Neuron (in vitro differentiated cells): ENCODE measurements around the gene NADK.

ENCODE experiments used
- H2AFZ ChIP-seq: one replicate; pipeline ENCODE4 v1.6.1; 2013; ENCODE audit warnings: low read depth, mild to moderate bottlenecking, inconsistent platforms, low read length, moderate library complexity
- H3K27me3 ChIP-seq: one replicate; pipeline ENCODE4 v1.6.1; 2013; ENCODE audit warnings: low read length; ENCODE audit not compliant: insufficient read depth
- H3K36me3 ChIP-seq: one replicate; pipeline ENCODE4 v1.6.1; 2013; ENCODE audit warnings: low read length; ENCODE audit not compliant: insufficient read depth
- H3K4me1 ChIP-seq: one replicate; pipeline ENCODE4 v1.6.1; 2013; ENCODE audit warnings: low read length; ENCODE audit not compliant: insufficient read depth
- H3K4me3 ChIP-seq: 2 replicates; pipeline ENCODE4 v1.5.1; 2013; ENCODE audit warnings: mild to moderate bottlenecking, low read length, moderate library complexity
- H3K9me3 ChIP-seq: one replicate; pipeline ENCODE4 v1.6.1; 2013; ENCODE audit warnings: low read length

Gene NADK

GRCh38 chr1:1781526-1781903 is 3.2 kb upstream of the NADK start:
- Histone ChIP-seq H3K36me3 (peaks cover 22% of the 10 kb centered on the region), H2AFZ (no peak overlapping the region), H3K9me3 (no peaks in the 10 kb centered on the region), H3K27me3 (no peaks in the 10 kb centered on the region), H3K4me1 (peaks cover 32% of the 10 kb centered on the region), H3K4me3 (no peak overlapping the region)

GRCh38 chr1:1780598-1781525 is 2.6 kb upstream of the NADK start:
- no peaks in the 10 kb centered on the region for H3K9me3 ChIP-seq
- H3K27me3 ChIP-seq, result no peaks in the 10 kb centered on the region
- peaks cover 32% of the 10 kb centered on the region for H3K4me1 ChIP-seq
- H3K4me3 ChIP-seq, result no peak overlapping the region
- H3K36me3 ChIP-seq, result peaks cover 16% of the 10 kb centered on the region
- no peak overlapping the region for H2AFZ ChIP-seq

- peaks cover 32% of the 10 kb centered on the region for H3K4me1 ChIP-seq
- no peaks in the 10 kb centered on the region for H3K9me3 ChIP-seq
- no peaks in the 10 kb centered on the region for H3K27me3 ChIP-seq
- H2AFZ ChIP-seq, result no peak overlapping the region
- H3K4me3 ChIP-seq, result no peak overlapping the region
- peaks cover 7% of the 10 kb centered on the region for H3K36me3 ChIP-seq
Observed at GRCh38 chr1:1779691-1780597, 1.7 kb upstream of the NADK start.

GRCh38 chr1:1779320-1779675 is 1.0 kb upstream of the NADK start:
- Histone ChIP-seq H2AFZ (no peak overlapping the region), H3K27me3 (no peaks in the 10 kb centered on the region), H3K4me1 (peaks cover 32% of the 10 kb centered on the region), H3K4me3 (no peak overlapping the region), H3K9me3 (peaks cover 2% of the 10 kb centered on the region), H3K36me3 (peaks cover 2% of the 10 kb centered on the region)

- H2AFZ ChIP-seq, result peak overlapping the region; percentile 62
- H3K4me1 ChIP-seq, result peaks cover 32% of the 10 kb centered on the region
- peak overlapping the region; percentile 97 for H3K4me3 ChIP-seq
- H3K9me3 ChIP-seq, result peaks cover 2% of the 10 kb centered on the region
- H3K27me3 ChIP-seq, result no peaks in the 10 kb centered on the region
- peaks cover 2% of the 10 kb centered on the region for H3K36me3 ChIP-seq
Observed at GRCh38 chr1:1778663-1779319, 521 bp upstream of the NADK start.

GRCh38 chr1:1777583-1777899 is 729 bp downstream of the NADK start:
- H3K9me3 ChIP-seq, result peaks cover 2% of the 10 kb centered on the region
- peaks cover under 1% of the 10 kb centered on the region for H3K36me3 ChIP-seq
- peaks cover 32% of the 10 kb centered on the region for H3K4me1 ChIP-seq
- peak overlapping the region; percentile 75 for H2AFZ ChIP-seq
- peak overlapping the region; percentile 97 for H3K4me3 ChIP-seq
- no peaks in the 10 kb centered on the region for H3K27me3 ChIP-seq

GRCh38 chr1:1776672-1777582 is 1.3 kb downstream of the NADK start:
- H3K36me3 ChIP-seq, result peaks cover 6% of the 10 kb centered on the region
- H3K27me3 ChIP-seq, result no peaks in the 10 kb centered on the region
- H3K9me3 ChIP-seq, result peaks cover 4% of the 10 kb centered on the region
- peak overlapping the region; percentile 97 for H3K4me3 ChIP-seq
- H2AFZ ChIP-seq, result no peak overlapping the region
- peaks cover 32% of the 10 kb centered on the region for H3K4me1 ChIP-seq

GRCh38 chr1:1775327-1776226 is 2.7 kb downstream of the NADK start:
- Histone ChIP-seq H3K36me3 (peaks cover 11% of the 10 kb centered on the region), H3K4me3 (no peak overlapping the region), H2AFZ (no peak overlapping the region), H3K4me1 (peaks cover 25% of the 10 kb centered on the region), H3K9me3 (peaks cover 8% of the 10 kb centered on the region), H3K27me3 (no peaks in the 10 kb centered on the region)

GRCh38 chr1:1773874-1774273 is 4.4 kb downstream of the NADK start:
- H3K4me1 ChIP-seq, result peaks cover 9% of the 10 kb centered on the region
- no peak overlapping the region for H2AFZ ChIP-seq
- no peaks in the 10 kb centered on the region for H3K27me3 ChIP-seq
- H3K9me3 ChIP-seq, result peaks cover 10% of the 10 kb centered on the region
- H3K36me3 ChIP-seq, result peaks cover 11% of the 10 kb centered on the region
- H3K4me3 ChIP-seq, result no peak overlapping the region

- Histone ChIP-seq H3K4me1 (no peaks in the 10 kb centered on the region), H3K36me3 (peaks cover 21% of the 10 kb centered on the region), H3K9me3 (peaks cover 10% of the 10 kb centered on the region), H3K4me3 (no peak overlapping the region), H2AFZ (no peak overlapping the region), H3K27me3 (no peaks in the 10 kb centered on the region)
Observed at GRCh38 chr1:1771096-1771495, 7.2 kb downstream of the NADK start.

- Histone ChIP-seq H3K4me1 (no peaks in the 10 kb centered on the region), H3K4me3 (no peak overlapping the region), H2AFZ (no peak overlapping the region), H3K9me3 (peaks cover 10% of the 10 kb centered on the region), H3K36me3 (peaks cover 25% of the 10 kb centered on the region), H3K27me3 (no peaks in the 10 kb centered on the region)
Observed at GRCh38 chr1:1770102-1770501, 8.2 kb downstream of the NADK start.
